DMS53 treated with DMSO at 0.1 percent for 48 hours (cell line): ENCODE results near the gene PCDHAC1.
"Not testable (repeated sequence)": the region's sequence is repeated elsewhere in the genome, so short reads cannot be mapped to it uniquely, and the experiment has no call there.

Experiments
- DNase-seq: peaks from one replicate; lab custom pipeline; 2025; ENCODE audit not compliant: unreplicated experiment; lab: John Stamatoyannopoulos, UW

PCDHAC1 gene

GRCh38 chr5:140925806-140926442 lies at the start of gene PCDHAC1:
Gene PCDHAC1, plus strand, starts transcription at chr5:140926299. Its CDS starts 594 bp downstream, at chr5:140926893.
- DNase-seq = peak; percentile 79

GRCh38 chr5:140876541-140877261 lies 49.4 kb upstream of the PCDHAC1 start:
- not testable (repeated sequence) for DNase-seq

GRCh38 chr5:140877262-140877581 lies 48.9 kb upstream of the PCDHAC1 start:
- no peak for DNase-seq

GRCh38 chr5:140881889-140882590 lies 44.1 kb upstream of the PCDHAC1 start, which contains the start of gene PCDHA13:
Gene PCDHA13, plus strand, starts transcription at chr5:140882124. Its CDS starts 145 bp downstream, at chr5:140882269.
- peak; percentile 72 for DNase-seq

GRCh38 chr5:140882591-140882899 lies 43.6 kb upstream of the PCDHAC1 start:
- peak; percentile 73 for DNase-seq

GRCh38 chr5:140883373-140883772 lies 42.7 kb upstream of the PCDHAC1 start:
- no peak for DNase-seq

GRCh38 chr5:140883927-140884697 lies 42.0 kb upstream of the PCDHAC1 start:
- no peak for DNase-seq

- DNase-seq = no peak
These were observed 9.8 kb upstream of the PCDHAC1 start for GRCh38 chr5:140916325-140916724.

- DNase-seq = no peak
These were observed 2.5 kb upstream of the PCDHAC1 start for GRCh38 chr5:140923601-140924000.

- peak; percentile 85 for DNase-seq
These were observed 536 bp downstream of the PCDHAC1 start for GRCh38 chr5:140926443-140927227.

- no peak for DNase-seq
These were observed 1.1 kb downstream of the PCDHAC1 start for GRCh38 chr5:140927228-140927573.

- DNase-seq = no peak
These were observed 9.0 kb downstream of the PCDHAC1 start for GRCh38 chr5:140934964-140935606.

GRCh38 chr5:140946578-140946977 lies 20.5 kb downstream of the PCDHAC1 start:
- peak; percentile 22 for DNase-seq

- no peak for DNase-seq
These were observed 25.5 kb downstream of the PCDHAC1 start for GRCh38 chr5:140951636-140952035.

- DNase-seq = no peak
These were observed 27.1 kb downstream of the PCDHAC1 start for GRCh38 chr5:140953234-140953633.

GRCh38 chr5:140962190-140962589 lies 36.1 kb downstream of the PCDHAC1 start:
- DNase-seq = no peak

- no peak for DNase-seq
These were observed 38.3 kb downstream of the PCDHAC1 start for GRCh38 chr5:140964356-140964755.

GRCh38 chr5:140965905-140966292 lies 39.8 kb downstream of the PCDHAC1 start:
- DNase-seq = peak; percentile 41

- DNase-seq = peak; percentile 83
These were observed 40.5 kb downstream of the PCDHAC1 start, which contains the start of gene PCDHAC2 for GRCh38 chr5:140966293-140967225. Gene PCDHAC2, plus strand, starts transcription at chr5:140966476. Its CDS starts 291 bp downstream, at chr5:140966767.
